ENCODE data around the gene EHHADH.

The EHHADH gene

GRCh38 chr3:185164428-185165217 lies 89.2 kb downstream of the EHHADH start:
- Histone ChIP-seq H3K4me1 (ENCODE audit: control insufficient read depth, insufficient read depth, low read length) (no peaks in the 10 kb centered on the region), H3K36me3 (ENCODE audit: control insufficient read depth in 2 of 2, insufficient read depth in 1 of 2, low read length in 2 of 2) (no peaks in the 10 kb centered on the region), H3K27ac (ENCODE audit: extremely low read depth, low read depth, low read length) (no peak overlapping the region), H3K9me3 (ENCODE audit: control insufficient read depth, insufficient read depth, low read depth, low read length) (no peaks in the 10 kb centered on the region), H3K4me3 (ENCODE audit: low read depth, low read length) (no peak overlapping the region)
- TF ChIP-seq ZNF513 (tag by site-specific recombination; IDR thresholded peaks at IDR 0.05) (no peak), FEZF1 (tag by site-specific recombination; IDR thresholded peaks at IDR 0.05) (no peak), GFI1B (tag by site-specific recombination; IDR thresholded peaks at IDR 0.05) (no peak), ZNF664 (tag by site-specific recombination; IDR thresholded peaks at IDR 0.05) (no peak), GLIS1 (tag by site-specific recombination; IDR thresholded peaks at IDR 0.05) (no peak), TSHZ1 (tag by site-specific recombination; IDR thresholded peaks at IDR 0.05; ENCODE audit: borderline replicate concordance) (no peak), ZNF792 (tag by site-specific recombination; IDR thresholded peaks at IDR 0.05) (no peak), ZNF211 (tag by site-specific recombination; IDR thresholded peaks at IDR 0.05; ENCODE audit: low read depth) (no peak)
- ChIA-PET POLR2A (interaction anchor here (0.6 kb wide), 1 partner anchor 40 kb away, joined by 9 read pairs; no protein-coding TSS in a partner anchor), CTCF (interaction anchor here (0.5 to 0.6 kb wide), 2 partner anchors 13 to 115 kb away, joined by 3 read pairs; no protein-coding TSS in a partner anchor)

- Histone ChIP-seq H3K27ac (ENCODE audit: extremely low read depth, low read depth, low read length) (no peak overlapping the region), H3K36me3 (ENCODE audit: control insufficient read depth in 2 of 2, insufficient read depth in 1 of 2, low read length in 2 of 2) (no peaks in the 10 kb centered on the region), H3K4me3 (ENCODE audit: low read depth, low read length) (no peak overlapping the region), H3K4me1 (ENCODE audit: control insufficient read depth, insufficient read depth, low read length) (no peaks in the 10 kb centered on the region), H3K9me3 (ENCODE audit: control insufficient read depth, insufficient read depth, low read depth, low read length) (no peaks in the 10 kb centered on the region)
- peak; percentile 62; the same call in 1 of the 2 replicates for TF ChIP-seq ZNF664 (tag by site-specific recombination; IDR thresholded peaks at IDR 0.05)
- no peak for TF ChIP-seq ELK4 (IDR thresholded peaks at IDR 0.05; ENCODE audit: borderline replicate concordance, low read depth, low read length)
- POLR2A ChIA-PET = no interaction called here
- CTCF ChIA-PET = interaction anchor here (0.7 kb wide), 1 partner anchor 14 kb away, joined by 3 read pairs; no protein-coding TSS in a partner anchor
Measured at GRCh38 chr3:185162634-185163033, 91.2 kb downstream of the EHHADH start.

GRCh38 chr3:185161761-185162160 lies 92.1 kb downstream of the EHHADH start:
- no peaks in the 10 kb centered on the region for H3K4me1 ChIP-seq (ENCODE audit: control insufficient read depth, insufficient read depth, low read length)
- no peaks in the 10 kb centered on the region for H3K9me3 ChIP-seq (ENCODE audit: control insufficient read depth, insufficient read depth, low read depth, low read length)
- ChIA-PET POLR2A (no interaction called here), CTCF (no interaction called here)
- TF ChIP-seq ZNF513 (tag by site-specific recombination; IDR thresholded peaks at IDR 0.05) = no peak
- TF ChIP-seq ZNF221 (tag by site-specific recombination; IDR thresholded peaks at IDR 0.05; ENCODE audit: borderline replicate concordance) = no peak
- no peak for TF ChIP-seq ZNF211 (tag by site-specific recombination; IDR thresholded peaks at IDR 0.05; ENCODE audit: low read depth)
- TF ChIP-seq ZNF658 (tag by site-specific recombination; IDR thresholded peaks at IDR 0.05) = no peak
- no peak for TF ChIP-seq ZNF16 (tag by site-specific recombination; IDR thresholded peaks at IDR 0.05; ENCODE audit: low read depth)
- no peak for TF ChIP-seq KLF8 (tag by site-specific recombination; IDR thresholded peaks at IDR 0.05)
- TF ChIP-seq ZNF2 (tag by site-specific recombination; IDR thresholded peaks at IDR 0.05) = no peak
- H3K36me3 ChIP-seq (ENCODE audit: control insufficient read depth in 2 of 2, insufficient read depth in 1 of 2, low read length in 2 of 2) = no peaks in the 10 kb centered on the region
- no peak overlapping the region for H3K27ac ChIP-seq (ENCODE audit: extremely low read depth, low read depth, low read length)
- no peak overlapping the region for H3K4me3 ChIP-seq (ENCODE audit: low read depth, low read length)
